T-helper 22 cell (primary cell): ENCODE results near the gene HOXD11.
A peak's percentile ranks its signal among the peaks of the same experiment; 100 is the strongest.

ENCODE experiments used
- DNase-seq: peaks from one replicate; pipeline ENCODE4 v3.0.0-alpha.2; 2020; ENCODE audit warnings: low read depth

The HOXD11 gene

GRCh38 chr2:176121190-176122051, 14.3 kb downstream of the HOXD11 start:
- no peak for DNase-seq

DNA sequence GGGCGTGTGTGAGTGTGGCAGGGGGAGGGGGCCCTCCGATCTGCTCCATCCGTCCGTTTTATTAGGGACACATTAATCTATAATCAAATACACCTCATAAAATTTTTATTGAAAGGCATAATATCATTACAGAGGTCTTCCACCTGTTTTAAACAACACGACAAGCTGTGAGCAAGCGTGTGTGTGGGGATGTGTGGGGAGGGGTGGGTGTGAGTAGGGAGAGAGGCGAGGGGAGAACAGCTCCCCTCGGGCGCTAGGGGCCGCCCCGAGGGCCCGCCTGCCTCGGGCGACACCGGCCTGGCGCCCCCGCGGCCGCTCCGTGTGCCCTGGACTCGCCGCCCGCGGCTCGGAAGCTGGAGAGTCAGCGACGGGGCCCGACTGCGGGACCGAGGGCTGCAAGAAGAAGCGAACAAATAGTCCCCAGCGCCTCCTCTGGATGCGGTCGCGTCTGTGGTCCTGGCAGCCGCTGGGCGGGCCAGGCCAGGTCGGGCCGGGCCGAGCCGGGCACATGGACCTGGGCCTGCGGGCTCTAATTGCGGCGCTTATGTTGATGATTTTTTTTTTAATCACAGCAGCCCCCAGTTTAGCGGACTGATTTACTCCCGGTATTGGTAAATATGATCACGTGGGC, 15.1 kb downstream of the HOXD11 start:
- DNase-seq = no peak

DNA sequence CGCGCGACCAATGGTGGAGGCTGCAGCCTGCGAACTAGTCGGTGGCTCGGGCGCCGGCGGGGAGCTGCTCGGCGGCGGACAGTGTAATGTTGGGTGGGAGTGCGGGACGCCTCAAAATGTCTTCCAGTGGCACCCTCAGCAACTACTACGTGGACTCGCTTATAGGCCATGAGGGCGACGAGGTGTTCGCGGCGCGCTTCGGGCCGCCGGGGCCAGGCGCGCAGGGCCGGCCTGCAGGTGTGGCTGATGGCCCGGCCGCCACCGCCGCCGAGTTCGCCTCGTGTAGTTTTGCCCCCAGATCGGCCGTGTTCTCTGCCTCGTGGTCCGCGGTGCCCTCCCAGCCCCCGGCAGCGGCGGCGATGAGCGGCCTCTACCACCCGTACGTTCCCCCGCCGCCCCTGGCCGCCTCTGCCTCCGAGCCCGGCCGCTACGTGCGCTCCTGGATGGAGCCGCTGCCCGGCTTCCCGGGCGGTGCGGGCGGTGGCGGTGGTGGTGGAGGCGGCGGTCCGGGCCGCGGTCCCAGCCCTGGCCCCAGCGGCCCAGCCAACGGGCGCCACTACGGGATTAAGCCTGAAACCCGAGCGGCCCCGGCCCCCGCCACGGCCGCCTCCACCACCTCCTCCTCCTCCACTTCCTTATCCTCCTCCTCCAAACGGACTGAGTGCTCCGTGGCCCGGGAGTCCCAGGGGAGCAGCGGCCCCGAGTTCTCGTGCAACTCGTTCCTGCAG, 15.8 kb downstream of the HOXD11 start, which contains the start of gene HOXD9:
Gene HOXD9 (plus strand): TSS at position 37 of the 728 bp plus-strand sequence. CDS start 50 bp downstream, at position 87.
- DNase-seq = no peak

- no peak for DNase-seq
Observed at GRCh38 chr2:176123411-176124109, 16.5 kb downstream of the HOXD11 start.

DNA sequence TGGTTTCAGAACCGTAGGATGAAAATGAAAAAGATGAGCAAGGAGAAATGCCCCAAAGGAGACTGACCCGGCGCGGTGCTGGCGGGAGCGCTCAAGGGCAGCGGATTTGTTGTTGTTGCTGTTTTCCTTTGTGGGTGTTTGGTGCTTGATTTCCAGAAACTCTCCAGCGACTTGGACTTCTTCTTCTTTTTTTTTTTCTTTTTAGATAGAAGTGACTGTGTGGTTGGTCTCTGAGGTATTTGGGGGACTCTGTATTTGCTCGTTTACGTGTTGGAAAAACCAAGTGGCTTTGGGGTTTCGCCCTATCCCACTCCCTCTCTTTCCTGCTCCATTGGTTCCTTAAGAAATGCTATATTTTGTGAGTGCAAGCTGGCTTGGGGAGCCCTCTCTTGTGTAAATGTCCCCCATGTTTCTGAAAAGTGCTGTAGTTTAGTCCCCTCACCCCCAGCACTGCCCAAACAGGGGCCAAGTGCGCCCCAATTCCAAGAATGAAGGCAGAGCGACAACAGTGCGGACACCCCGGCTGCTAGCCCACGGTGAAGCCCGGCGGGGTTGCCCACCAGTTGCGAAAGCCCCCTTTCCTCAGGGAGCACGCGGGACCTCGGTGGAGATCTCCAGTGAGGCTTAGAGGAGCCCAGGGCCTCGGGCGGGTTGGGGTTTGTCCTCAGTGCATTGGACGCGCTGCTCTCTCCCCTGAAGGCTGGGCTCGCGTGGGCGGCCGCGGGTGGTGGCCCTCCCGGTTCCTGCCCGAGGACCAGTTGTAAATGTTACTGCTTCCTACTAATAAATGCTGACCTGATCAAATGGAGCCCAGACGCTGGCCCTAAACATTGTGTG, 17.2 kb downstream of the HOXD11 start:
- no peak for DNase-seq

GRCh38 chr2:176124947-176125771, 18.1 kb downstream of the HOXD11 start:
- DNase-seq = no peak

DNA sequence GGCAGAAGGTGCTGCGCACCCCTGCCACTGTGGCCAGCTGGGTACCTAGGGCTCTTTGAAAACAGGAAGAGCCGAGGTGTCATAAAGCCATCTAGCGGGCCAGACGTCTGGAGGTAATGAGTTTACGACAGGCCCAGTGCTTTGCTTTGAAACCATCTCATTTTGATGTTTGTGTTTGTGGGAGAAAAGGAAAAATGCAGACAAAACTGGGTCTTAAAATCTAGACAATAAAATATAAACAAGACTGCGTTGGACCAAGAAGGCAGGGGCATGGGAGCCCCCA, 18.6 kb downstream of the HOXD11 start:
- no peak for DNase-seq

- peak; percentile 19 for DNase-seq
Observed at GRCh38 chr2:176126929-176127773, 20.1 kb downstream of the HOXD11 start.

DNA sequence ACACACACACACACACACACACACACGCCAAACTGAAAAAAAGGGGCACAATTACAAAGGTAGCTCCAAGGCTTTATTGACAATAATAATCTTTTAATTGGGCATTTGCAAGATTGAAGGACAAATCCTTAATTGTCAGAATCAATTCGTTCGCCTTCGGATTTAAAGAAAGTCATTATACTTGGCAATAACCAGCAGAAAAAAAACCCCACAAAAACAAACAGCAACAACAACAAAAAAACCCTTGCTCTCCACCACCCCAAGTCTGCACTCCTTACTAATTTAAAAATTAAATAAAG, 20.6 kb downstream of the HOXD11 start:
- no peak for DNase-seq

- no peak for DNase-seq
Observed at GRCh38 chr2:176128172-176128981, 21.3 kb downstream of the HOXD11 start.

- no peak for DNase-seq
Observed at GRCh38 chr2:176128982-176129796, 22.1 kb downstream of the HOXD11 start, which contains the start of gene HOXD8. Gene HOXD8 (plus strand): TSS chr2:176129705. CDS start chr2:176130367, 662 bp downstream.

DNA sequence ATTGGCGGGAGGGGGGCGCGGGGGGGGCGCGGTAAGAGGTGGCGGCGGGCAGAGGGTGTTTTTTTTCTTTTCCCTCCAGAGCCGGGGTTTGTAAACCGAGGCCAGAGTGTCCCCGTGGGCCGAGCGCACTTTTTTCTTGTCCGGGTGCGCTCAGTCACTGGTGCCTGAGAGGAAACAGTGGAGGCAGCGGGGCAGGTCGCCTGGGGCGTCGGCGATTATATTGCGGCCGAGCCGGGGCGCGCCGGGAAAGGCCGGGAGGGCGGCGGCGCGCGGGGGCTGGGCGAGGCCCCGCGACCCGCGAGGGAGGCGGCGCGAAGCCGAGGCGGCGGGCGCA, 22.7 kb downstream of the HOXD11 start:
- DNase-seq = no peak

- DNase-seq = no peak
Observed at GRCh38 chr2:176130147-176130956, 23.3 kb downstream of the HOXD11 start.

DNA sequence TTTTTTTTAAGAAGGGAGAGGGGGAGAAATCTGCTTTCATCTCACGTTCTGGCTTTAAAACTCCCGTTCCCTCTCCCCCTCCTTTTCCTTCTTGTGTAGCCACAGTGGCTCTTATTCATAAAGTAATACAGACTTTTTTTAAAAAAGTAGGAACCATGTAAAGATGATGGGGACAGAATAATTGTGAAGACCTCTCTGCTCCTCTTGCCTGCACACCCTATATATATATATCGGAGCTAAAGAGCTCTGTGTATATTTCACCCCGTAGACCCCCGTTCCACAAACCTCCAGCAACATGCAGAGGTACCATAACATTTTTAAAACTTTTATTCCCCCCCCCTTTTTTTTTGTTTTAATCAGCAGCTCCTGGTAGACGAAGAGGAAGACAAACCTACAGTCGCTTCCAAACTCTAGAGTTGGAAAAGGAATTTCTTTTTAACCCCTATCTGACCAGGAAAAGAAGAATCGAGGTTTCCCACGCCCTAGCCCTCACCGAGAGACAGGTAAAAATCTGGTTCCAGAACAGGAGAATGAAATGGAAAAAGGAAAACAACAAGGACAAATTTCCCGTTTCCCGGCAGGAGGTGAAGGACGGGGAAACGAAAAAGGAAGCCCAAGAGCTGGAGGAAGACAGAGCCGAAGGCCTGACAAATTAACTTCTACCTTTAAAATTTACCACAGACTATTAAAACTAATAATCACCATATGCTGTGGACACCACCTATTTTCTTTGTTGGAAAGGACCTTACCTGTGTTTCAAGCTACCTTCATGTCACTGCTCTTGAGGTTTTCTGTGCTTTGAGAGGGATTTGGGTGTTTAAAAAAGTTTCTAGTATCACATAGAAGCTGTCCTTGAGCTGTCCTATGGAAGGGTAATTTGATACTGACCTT, 24.1 kb downstream of the HOXD11 start:
- DNase-seq = no peak

DNA sequence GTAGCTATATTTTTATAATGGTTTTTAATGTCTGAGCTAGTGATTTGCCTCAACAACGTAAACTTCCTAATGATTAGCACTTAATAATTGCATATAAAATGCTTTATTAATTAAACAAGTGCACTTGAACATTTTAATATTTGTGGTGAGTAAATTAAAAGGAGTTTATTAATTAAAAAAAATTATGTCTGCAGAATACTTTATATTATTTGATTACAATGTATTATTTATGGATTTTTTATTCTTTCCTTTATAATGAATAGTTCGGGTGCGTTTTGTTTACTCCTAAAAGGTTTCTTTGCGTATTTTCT, 24.7 kb downstream of the HOXD11 start:
- DNase-seq = no peak
